ENCODE measurements around the gene ANKRD13C.

Gene ANKRD13C

DNA sequence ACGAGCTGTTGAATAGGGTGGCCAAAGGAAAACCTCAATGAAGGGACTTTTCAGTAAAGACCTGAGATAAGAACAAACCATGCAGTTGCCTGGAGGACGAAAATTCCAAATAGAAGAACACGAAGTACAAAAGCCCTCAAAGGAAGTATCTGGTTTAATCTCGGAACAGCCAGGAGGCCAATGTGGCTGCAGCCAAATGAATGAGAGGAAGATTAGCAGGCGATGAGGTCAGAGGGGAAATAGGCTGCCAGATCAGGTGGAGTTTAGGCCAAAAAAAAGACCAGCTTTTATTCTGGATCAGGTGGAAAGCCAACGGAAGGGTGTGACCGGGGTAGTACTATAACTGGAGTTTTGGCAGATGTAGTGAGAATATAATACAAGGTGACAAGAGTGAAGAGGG, 89.7 kb downstream of the ANKRD13C start:
- Histone ChIP-seq H3K27ac (replicated peaks) (no peak overlapping the region), H3K27me3 (ENCODE audit: insufficient read depth, poor library complexity, severe bottlenecking) (no peaks in the 10 kb centered on the region), H3K4me3 (replicated peaks; ENCODE audit: insufficient read depth, low read length) (no peak overlapping the region)
- TF ChIP-seq SPI1 (IDR thresholded peaks at IDR 0.05; ENCODE audit: borderline replicate concordance, low read depth): no peak
- no peak for TF ChIP-seq POLR2AphosphoS5 (IDR thresholded peaks at IDR 0.05; ENCODE audit: low read depth)
- no peak for TF ChIP-seq GABPA (IDR thresholded peaks at IDR 0.05; ENCODE audit: low read depth)
- TF ChIP-seq, protein P1, sequence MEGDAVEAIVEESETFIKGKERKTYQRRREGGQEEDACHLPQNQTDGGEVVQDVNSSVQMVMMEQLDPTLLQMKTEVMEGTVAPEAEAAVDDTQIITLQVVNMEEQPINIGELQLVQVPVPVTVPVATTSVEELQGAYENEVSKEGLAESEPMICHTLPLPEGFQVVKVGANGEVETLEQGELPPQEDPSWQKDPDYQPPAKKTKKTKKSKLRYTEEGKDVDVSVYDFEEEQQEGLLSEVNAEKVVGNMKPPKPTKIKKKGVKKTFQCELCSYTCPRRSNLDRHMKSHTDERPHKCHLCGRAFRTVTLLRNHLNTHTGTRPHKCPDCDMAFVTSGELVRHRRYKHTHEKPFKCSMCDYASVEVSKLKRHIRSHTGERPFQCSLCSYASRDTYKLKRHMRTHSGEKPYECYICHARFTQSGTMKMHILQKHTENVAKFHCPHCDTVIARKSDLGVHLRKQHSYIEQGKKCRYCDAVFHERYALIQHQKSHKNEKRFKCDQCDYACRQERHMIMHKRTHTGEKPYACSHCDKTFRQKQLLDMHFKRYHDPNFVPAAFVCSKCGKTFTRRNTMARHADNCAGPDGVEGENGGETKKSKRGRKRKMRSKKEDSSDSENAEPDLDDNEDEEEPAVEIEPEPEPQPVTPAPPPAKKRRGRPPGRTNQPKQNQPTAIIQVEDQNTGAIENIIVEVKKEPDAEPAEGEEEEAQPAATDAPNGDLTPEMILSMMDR (IDR thresholded peaks at IDR 0.05; ENCODE audit: insufficient read depth, low read length): no peak
- TF ChIP-seq, protein P2, sequence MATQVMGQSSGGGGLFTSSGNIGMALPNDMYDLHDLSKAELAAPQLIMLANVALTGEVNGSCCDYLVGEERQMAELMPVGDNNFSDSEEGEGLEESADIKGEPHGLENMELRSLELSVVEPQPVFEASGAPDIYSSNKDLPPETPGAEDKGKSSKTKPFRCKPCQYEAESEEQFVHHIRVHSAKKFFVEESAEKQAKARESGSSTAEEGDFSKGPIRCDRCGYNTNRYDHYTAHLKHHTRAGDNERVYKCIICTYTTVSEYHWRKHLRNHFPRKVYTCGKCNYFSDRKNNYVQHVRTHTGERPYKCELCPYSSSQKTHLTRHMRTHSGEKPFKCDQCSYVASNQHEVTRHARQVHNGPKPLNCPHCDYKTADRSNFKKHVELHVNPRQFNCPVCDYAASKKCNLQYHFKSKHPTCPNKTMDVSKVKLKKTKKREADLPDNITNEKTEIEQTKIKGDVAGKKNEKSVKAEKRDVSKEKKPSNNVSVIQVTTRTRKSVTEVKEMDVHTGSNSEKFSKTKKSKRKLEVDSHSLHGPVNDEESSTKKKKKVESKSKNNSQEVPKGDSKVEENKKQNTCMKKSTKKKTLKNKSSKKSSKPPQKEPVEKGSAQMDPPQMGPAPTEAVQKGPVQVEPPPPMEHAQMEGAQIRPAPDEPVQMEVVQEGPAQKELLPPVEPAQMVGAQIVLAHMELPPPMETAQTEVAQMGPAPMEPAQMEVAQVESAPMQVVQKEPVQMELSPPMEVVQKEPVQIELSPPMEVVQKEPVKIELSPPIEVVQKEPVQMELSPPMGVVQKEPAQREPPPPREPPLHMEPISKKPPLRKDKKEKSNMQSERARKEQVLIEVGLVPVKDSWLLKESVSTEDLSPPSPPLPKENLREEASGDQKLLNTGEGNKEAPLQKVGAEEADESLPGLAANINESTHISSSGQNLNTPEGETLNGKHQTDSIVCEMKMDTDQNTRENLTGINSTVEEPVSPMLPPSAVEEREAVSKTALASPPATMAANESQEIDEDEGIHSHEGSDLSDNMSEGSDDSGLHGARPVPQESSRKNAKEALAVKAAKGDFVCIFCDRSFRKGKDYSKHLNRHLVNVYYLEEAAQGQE (IDR thresholded peaks at IDR 0.05; ENCODE audit: insufficient replicate concordance, low read depth): no peak
- no peak for DNase-seq (ENCODE audit: low read depth in 1 of 2, low spot score in 1 of 2)

DNA sequence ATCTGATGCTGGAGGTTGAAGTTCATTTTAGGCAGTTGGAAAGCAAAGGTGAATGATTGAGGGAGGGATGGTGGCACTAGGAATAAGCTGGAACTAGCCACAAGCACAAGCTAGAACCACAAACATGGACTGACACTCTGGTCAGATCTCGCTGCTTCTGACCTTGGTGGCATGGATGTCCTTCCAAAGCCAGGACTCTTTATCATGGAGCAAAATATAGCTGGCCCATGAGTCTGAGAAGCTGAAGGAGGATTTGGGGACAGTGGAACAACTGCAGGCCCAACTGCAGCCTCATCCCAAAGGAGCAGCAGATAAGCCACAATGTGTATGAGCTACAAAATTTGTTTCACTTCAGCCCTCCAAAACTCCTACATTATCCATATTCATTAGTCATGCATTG, 97.9 kb downstream of the ANKRD13C start:
- TF ChIP-seq, protein P2 (IDR thresholded peaks at IDR 0.05; ENCODE audit: insufficient replicate concordance, low read depth): no peak
- TF ChIP-seq, protein P1 (IDR thresholded peaks at IDR 0.05; ENCODE audit: insufficient read depth, low read length): no peak
- TF ChIP-seq POLR2AphosphoS5 (IDR thresholded peaks at IDR 0.05; ENCODE audit: low read depth) (no peak), GABPA (IDR thresholded peaks at IDR 0.05; ENCODE audit: low read depth) (no peak), SPI1 (IDR thresholded peaks at IDR 0.05; ENCODE audit: borderline replicate concordance, low read depth) (no peak)
- H3K4me3 ChIP-seq (replicated peaks; ENCODE audit: insufficient read depth, low read length): no peak overlapping the region
- DNase-seq (ENCODE audit: low read depth in 1 of 2, low spot score in 1 of 2): no peak
- H3K27ac ChIP-seq (replicated peaks): no peak overlapping the region
- H3K27me3 ChIP-seq (ENCODE audit: insufficient read depth, poor library complexity, severe bottlenecking): no peaks in the 10 kb centered on the region

DNA sequence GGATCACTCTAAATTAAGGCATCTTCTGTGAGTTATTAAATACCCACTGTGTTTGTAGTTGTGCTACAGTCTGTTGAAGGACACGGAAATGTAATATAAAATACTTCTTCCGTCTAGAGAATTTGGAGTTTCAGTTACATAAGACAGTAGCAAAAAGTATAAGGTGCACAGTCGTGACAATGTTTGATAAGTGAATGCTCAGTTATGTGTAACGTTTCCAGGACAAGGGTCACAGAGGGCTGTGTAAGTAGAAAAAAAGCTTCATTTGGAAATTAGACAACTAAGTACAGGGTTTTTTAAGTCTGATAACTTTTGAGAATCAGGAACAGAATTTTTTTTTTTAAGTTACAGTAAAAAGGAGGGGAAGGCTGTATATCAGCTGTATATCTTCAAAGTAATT, 105.8 kb downstream of the ANKRD13C start:
- no peak for DNase-seq (ENCODE audit: low read depth in 1 of 2, low spot score in 1 of 2)
- no peaks in the 10 kb centered on the region for H3K27me3 ChIP-seq (ENCODE audit: insufficient read depth, poor library complexity, severe bottlenecking)
- no peak overlapping the region for H3K27ac ChIP-seq (replicated peaks)
- no peak overlapping the region for H3K4me3 ChIP-seq (replicated peaks; ENCODE audit: insufficient read depth, low read length)
- TF ChIP-seq, protein P2 (IDR thresholded peaks at IDR 0.05; ENCODE audit: insufficient replicate concordance, low read depth): no peak
- TF ChIP-seq SPI1 (IDR thresholded peaks at IDR 0.05; ENCODE audit: borderline replicate concordance, low read depth) (no peak), GABPA (IDR thresholded peaks at IDR 0.05; ENCODE audit: low read depth) (no peak), POLR2AphosphoS5 (IDR thresholded peaks at IDR 0.05; ENCODE audit: low read depth) (no peak)
- TF ChIP-seq, protein P1 (IDR thresholded peaks at IDR 0.05; ENCODE audit: insufficient read depth, low read length): no peak
